GM19372 (cell line): ENCODE measurements around the gene UBAP2.

Experiments
- ATAC-seq: cut with Tn5 transposase; IDR thresholded peaks from one replicate; pipeline ENCODE4 v1.9.1; 2021; ENCODE audit warnings: mild to moderate bottlenecking, low read depth, moderate library complexity; ENCODE audit not compliant: unreplicated experiment

Gene UBAP2

GRCh38 chr9:33884856-33885701 is 163.6 kb downstream of the UBAP2 start:
- ATAC-seq = no peak

DNA sequence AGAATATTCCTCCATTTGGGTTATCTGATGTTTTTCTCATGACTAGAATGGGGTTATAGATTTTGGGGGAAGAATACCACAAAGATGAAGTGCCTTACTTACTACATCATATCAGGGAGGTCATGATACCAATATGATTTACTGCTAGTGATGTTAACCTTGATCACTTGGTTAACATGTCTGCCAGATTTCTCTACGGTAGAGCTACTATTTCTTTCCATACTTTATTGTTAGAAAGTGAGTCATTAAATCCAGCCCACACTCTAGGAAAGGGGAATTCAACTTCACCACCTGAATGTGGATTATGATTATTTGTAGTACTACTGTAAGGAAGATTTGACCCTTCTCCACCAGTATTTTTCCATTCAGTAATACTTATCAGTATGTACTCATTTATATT is 167.1 kb downstream of the UBAP2 start:
- ATAC-seq = no peak

- no peak for ATAC-seq
These were observed 168.2 kb downstream of the UBAP2 start for GRCh38 chr9:33880211-33881089.

DNA sequence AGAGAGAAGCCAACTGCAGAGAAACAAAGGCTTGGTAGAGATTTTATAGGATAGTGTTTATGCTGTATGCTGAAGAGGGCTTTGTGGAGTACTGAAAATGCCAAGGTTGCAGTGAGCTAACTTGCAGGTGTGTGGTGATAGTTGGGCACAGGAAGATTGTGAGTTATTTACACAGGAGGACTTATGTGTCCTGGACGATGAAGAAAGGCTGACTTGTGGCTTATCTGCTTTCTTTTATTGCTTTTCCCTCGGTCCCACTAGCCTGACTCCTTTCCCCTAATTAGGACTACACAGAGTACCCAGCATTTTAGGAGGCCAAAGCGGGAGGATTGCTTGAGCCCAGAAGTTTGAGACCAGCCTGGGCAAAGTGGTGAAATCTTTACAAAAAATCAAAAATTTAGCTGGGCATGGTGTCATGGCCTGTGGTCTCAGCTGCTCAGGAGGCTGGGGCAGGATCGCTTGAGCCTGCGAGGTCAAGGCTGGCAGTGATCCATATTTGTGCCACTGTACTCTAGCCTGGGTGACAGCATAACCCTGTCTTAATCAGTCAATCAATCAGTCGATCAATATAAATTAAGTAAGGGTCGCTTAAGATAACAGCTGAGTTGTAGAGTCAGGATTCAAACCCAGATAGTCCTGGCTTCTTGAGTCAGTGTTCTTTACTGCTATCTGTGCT is 169.9 kb downstream of the UBAP2 start:
- ATAC-seq = no peak

DNA sequence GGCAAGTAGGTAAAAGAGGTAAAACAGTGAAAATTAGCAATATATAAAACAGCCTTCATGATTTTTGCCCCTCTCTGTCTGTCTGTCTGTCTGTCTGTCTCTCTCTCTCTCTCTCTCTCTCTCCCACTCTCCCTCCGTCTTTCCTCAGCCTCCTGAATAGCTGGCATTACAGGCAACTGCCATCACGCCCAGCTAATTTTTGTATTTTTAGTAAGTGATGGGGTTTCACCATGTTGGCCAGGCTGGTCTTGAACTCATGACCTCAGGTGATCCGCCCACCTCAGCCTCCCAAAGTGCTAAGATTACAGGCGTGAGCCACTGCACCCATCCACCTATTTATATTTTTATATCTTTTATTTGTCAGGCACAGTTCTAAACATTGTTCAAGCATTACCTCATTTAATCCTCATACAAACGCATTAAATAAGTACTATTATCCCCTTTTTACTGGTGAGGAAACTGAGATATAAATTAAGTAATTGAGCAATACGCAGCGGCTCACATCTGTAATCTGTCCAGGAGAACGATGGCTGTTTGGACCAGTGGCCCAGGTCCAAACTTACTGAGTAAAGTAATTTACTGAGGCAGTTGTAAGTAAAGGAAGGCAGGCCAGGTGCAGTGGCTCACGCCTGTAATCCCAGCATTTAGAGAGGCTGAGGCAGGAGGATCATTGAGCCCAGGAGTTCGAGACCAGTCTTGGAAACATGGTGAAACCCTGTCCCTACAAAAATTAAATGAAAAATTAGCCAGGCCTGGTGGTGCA is 170.8 kb downstream of the UBAP2 start:
- no peak for ATAC-seq
